Prostate gland (tissue), 2 donors: Measurements from ENCODE around the gene SLC12A8. TPM values are rescaled to one million over a fixed set of nuclear protein-coding genes. Genes with fewer than 3 reads are reported as not detected.

Source experiments
- DNase-seq: peaks from one replicate; pipeline ENCODE4 v3.0.0-alpha.2; 2019; ENCODE audit warnings: low spot score
- H3K27ac ChIP-seq, 2 donors: fragments of 200-600 bp; sonication (generic); 2 replicates each; pipeline ENCODE4 v1.5.1; 2017 to 2019
- H3K27me3 ChIP-seq: fragments of 200-600 bp; sonication (generic); replicated peaks from 2 replicates; pipeline ENCODE4 v1.5.1; 2019; ENCODE audit not compliant: insufficient read depth
- H3K36me3 ChIP-seq, 2 donors: fragments of 200-600 bp; sonication (generic); 1 replicate in 1 of 2; 2 replicates in 1 of 2; pipeline versions ENCODE4 v1.5.1 to v1.8.1; 2017 to 2019
- H3K4me1 ChIP-seq: fragments of 200-600 bp; sonication (generic); replicated peaks from 2 replicates; pipeline ENCODE4 v1.5.1; 2019
- H3K4me3 ChIP-seq, 2 donors: fragments of 200-600 bp; sonication (generic); 2 replicates each; pipeline ENCODE4 v1.5.1; 2017 to 2019
- H3K9me3 ChIP-seq: fragments of 200-600 bp; sonication (generic); 2 replicates; pipeline ENCODE4 v1.5.1; 2017
- POLR2A ChIP-seq: fragments of 450-650 bp; IDR thresholded peaks from one replicate; pipeline ENCODE4 v1.6.1; 2016; ENCODE audit warnings: antibody characterized with exemption, mild to moderate bottlenecking
- POLR2AphosphoS5 ChIP-seq: sonication (generic); formaldehyde crosslinking; IDR thresholded peaks from one replicate; pipeline ENCODE4 v1.6.1; 2017; ENCODE audit warnings: antibody characterized with exemption
- WGBS: methylation state at CpG from one replicate; pipeline ENCODE4 v1.1.5; 2018; 5-methylcytosine and 5-hydroxymethylcytosine counted together
- intact Hi-C: fragments of 100-400 bp; cut with DNase I; formaldehyde crosslinking; loops from one replicate; pipeline ENCODE4 v1.14.2; 2022
- total RNA-seq, 2 donors: library from RNA; depleted of rRNA; stranded (reverse); fragments of >200 nt; gene quantifications; one replicate each; pipeline ENCODE4 v1.1.0, GENCODE V29; 2016
- TF ChIP-seq, protein P1 (sequence below), 4 experiments: fragments of 200-600 bp in 2 of 4; fragments of 450-650 bp in 2 of 4; sonication (generic) in 2 of 4; IDR thresholded peaks; 1 replicate in 3 of 4; 2 replicates in 1 of 4; pipeline ENCODE4 v1.5.1; 2016 to 2019; ENCODE audit warnings: antibody characterized with exemption in 4 of 4, mild to moderate bottlenecking in 2 of 4, moderate library complexity in 2 of 4

Gene SLC12A8
- total RNA-seq, 2 donors from 2014 or later, result 6.5 to 16.4 TPM

DNA sequence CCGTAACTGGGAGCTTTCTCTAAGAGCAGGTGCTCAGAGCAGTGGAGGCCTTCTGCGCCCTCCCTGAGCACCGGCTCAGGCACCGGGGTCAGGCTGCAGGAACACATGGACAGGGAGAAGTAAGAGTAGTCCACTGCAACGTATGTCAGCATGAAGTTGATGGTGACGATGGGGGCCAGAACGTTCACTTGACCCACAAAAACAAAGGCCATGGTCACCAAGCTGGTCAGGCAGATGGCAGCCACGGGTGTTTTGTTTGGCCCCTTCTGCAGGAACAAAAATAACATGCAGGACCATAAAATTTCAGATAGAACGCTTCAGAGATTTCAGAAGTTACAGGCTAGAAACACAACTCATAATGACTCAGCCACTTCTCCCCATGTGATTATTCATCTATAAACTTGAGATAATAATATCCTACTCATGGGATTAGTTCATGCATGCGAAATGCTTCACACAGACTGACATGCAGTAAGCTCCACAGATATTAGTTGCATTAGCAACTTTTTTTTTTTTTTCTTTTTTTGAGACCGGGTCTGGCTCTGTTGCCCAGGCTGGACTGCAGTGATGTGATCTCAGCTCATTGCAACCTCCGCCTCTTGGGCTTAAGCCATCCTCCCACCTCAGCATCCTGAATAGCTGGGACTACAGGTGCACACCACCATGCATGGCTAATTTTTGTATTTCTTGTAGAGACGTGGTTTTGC is 104.5 kb downstream of the SLC12A8 start:
- no peak overlapping the region for H3K4me3 ChIP-seq
- H3K27ac ChIP-seq, result no peak overlapping the region
- H3K36me3 ChIP-seq, result no peaks in the 10 kb centered on the region
- no peaks in the 10 kb centered on the region for H3K9me3 ChIP-seq
- peak; percentile 39 for TF ChIP-seq POLR2AphosphoS5
- TF ChIP-seq, protein P1, sequence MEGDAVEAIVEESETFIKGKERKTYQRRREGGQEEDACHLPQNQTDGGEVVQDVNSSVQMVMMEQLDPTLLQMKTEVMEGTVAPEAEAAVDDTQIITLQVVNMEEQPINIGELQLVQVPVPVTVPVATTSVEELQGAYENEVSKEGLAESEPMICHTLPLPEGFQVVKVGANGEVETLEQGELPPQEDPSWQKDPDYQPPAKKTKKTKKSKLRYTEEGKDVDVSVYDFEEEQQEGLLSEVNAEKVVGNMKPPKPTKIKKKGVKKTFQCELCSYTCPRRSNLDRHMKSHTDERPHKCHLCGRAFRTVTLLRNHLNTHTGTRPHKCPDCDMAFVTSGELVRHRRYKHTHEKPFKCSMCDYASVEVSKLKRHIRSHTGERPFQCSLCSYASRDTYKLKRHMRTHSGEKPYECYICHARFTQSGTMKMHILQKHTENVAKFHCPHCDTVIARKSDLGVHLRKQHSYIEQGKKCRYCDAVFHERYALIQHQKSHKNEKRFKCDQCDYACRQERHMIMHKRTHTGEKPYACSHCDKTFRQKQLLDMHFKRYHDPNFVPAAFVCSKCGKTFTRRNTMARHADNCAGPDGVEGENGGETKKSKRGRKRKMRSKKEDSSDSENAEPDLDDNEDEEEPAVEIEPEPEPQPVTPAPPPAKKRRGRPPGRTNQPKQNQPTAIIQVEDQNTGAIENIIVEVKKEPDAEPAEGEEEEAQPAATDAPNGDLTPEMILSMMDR (IDR thresholded peaks at IDR 0.05), result no peak
- DNase-seq, result no peak
- H3K27me3 ChIP-seq, result no peaks in the 10 kb centered on the region
- H3K4me1 ChIP-seq, result no peaks in the 10 kb centered on the region
- 74% methylated on average over 13 of the region's 13 CpGs for WGBS
- intact Hi-C loops, result no loop called here

DNA sequence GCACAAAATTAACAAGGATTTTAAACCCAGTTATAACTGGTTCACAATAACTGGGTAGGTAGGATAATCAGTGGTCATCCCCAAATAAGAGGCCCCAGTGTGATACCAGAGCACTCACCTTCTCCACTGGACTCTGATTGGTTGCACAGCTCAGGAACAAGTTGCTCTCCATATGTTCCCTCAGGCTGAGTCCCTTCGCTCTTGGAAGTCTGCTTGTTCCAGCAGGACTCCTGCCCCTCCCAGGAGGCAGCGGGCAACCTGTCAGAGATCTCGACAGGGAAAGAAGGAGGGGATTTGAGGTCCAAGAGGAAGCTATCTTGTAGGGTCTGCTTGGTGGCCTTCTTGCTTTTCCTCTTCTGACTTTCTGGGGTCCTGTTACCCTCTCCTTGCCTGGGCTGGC is 105.2 kb downstream of the SLC12A8 start:
- Histone ChIP-seq H3K4me3 (no peak overlapping the region), H3K27me3 (no peaks in the 10 kb centered on the region), H3K9me3 (no peaks in the 10 kb centered on the region), H3K36me3 (no peaks in the 10 kb centered on the region), H3K27ac (no peak overlapping the region), H3K4me1 (no peaks in the 10 kb centered on the region)
- 82% methylated on average over 3 of the region's 3 CpGs for WGBS
- intact Hi-C loops, result no loop called here
- no peak for DNase-seq
- TF ChIP-seq POLR2A (no peak), POLR2AphosphoS5 (no peak)
- TF ChIP-seq, protein P1 (IDR thresholded peaks at IDR 0.05), result no peak

DNA sequence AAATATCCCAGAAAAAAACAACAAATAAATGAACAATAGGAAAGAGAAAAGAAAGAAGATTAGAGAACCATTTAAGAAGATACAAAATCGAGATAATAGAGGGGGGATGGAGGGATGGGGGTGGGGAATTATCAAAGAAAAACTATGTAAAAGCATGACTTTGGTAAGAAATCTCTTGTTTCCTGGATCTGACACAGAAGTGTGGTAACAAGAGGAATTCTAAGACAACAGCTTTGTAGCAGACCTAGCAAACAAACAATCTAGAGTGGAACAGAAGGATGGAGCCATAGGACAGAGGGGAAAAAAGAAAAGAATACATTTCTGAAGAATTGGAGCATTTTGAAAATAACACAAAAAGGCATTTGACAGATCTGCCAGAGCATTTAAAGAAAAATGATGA is 107.4 kb downstream of the SLC12A8 start:
- Histone ChIP-seq H3K36me3 (no peaks in the 10 kb centered on the region), H3K4me3 (no peak overlapping the region), H3K27ac (no peak overlapping the region), H3K4me1 (no peaks in the 10 kb centered on the region), H3K9me3 (no peaks in the 10 kb centered on the region), H3K27me3 (no peaks in the 10 kb centered on the region)
- TF ChIP-seq, protein P1 (IDR thresholded peaks at IDR 0.05), result no peak
- no peak for TF ChIP-seq POLR2A
- TF ChIP-seq POLR2AphosphoS5, result no peak
- no peak for DNase-seq
- WGBS, result 76% methylated on average over 1 of the region's 1 CpG
- intact Hi-C loops, result no loop called here

DNA sequence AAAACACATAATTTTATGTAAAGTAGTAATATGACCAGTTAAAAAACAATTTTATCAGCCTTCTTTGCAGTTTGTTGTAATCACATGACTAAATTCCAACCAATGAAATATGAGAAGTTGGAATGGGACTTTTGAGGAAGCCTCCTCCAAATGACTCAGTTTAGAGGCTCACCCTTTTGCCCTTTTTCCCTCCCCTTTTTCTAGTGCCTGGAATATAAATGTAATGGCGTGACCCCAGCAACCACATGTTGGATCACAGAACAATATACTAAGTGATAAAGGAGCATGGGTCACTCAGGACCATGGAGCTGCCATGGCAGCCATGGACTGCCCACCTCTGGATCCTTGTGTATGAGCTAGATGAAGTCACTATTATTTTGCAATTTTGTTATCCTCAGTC is 107.9 kb downstream of the SLC12A8 start:
- H3K27me3 ChIP-seq, result no peaks in the 10 kb centered on the region
- no peak overlapping the region for H3K4me3 ChIP-seq
- no peaks in the 10 kb centered on the region for H3K36me3 ChIP-seq
- TF ChIP-seq POLR2A, result no peak
- TF ChIP-seq, protein P1 (IDR thresholded peaks at IDR 0.05), result no peak
- TF ChIP-seq POLR2AphosphoS5, result no peak
- H3K27ac ChIP-seq, result no peak overlapping the region
- H3K9me3 ChIP-seq, result no peaks in the 10 kb centered on the region
- no peak for DNase-seq
- H3K4me1 ChIP-seq, result no peaks in the 10 kb centered on the region
- intact Hi-C loops, result no loop called here
- WGBS, result 97% methylated on average over 1 of the region's 1 CpG

DNA sequence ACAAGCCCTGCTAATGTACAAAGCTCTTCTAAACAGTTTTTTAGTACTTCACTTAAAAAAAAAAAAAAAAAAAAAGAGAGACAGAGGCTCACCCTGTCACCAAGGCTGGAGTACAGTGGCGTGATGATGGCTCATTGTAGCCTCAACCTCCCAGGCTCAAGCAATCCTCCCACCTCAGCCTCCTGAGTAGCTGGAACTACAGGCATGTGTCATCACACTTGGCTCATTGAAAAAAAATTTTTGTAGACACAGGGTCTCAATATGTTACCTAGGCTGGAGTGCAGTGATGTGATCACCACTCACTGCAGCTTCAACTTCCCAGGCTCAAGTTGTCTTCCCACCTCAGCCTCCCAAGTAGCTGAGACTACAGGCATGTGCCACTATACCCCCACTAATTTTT is 109.1 kb downstream of the SLC12A8 start:
- H3K27me3 ChIP-seq, result no peaks in the 10 kb centered on the region
- no peak overlapping the region for H3K27ac ChIP-seq
- no peaks in the 10 kb centered on the region for H3K9me3 ChIP-seq
- no peak for TF ChIP-seq POLR2A
- no peak for TF ChIP-seq POLR2AphosphoS5
- TF ChIP-seq, protein P1 (IDR thresholded peaks at IDR 0.05), result no peak
- H3K4me3 ChIP-seq, result no peak overlapping the region
- intact Hi-C loops, result no loop called here
- no peak for DNase-seq
- H3K36me3 ChIP-seq, result no peaks in the 10 kb centered on the region
- H3K4me1 ChIP-seq, result no peaks in the 10 kb centered on the region
- 100% methylated on average over 1 of the region's 1 CpG for WGBS
